ENCODE data around the gene HDAC4. TPM values are rescaled to one million over a fixed set of nuclear protein-coding genes. Genes with fewer than 3 reads are reported as not detected.
A peak's percentile ranks its signal among the peaks of the same experiment; 100 is the strongest.

HDAC4 gene
- total RNA-seq, 5 donors from 2014 or later (not counting 1 experiment from before 2014, with no cell fraction given), result 44.8 to 80.2 (median 60.9) TPM

GRCh38 chr2:239175181-239175580, 225.6 kb downstream of the HDAC4 start:
- no peak overlapping the region for H3K27ac ChIP-seq (ENCODE audit: low read length)
- CTCF ChIA-PET, result no interaction called here
- DNase-seq (no peak), ATAC-seq (replicated peaks in 1 of 4) (no peak)
- Mint-ChIP-seq H3K36me3 (peaks cover 88% of the 10 kb centered on the region), H3K4me1 (no peaks in the 10 kb centered on the region), H3K4me3 (no peak overlapping the region), H3K27ac (no peak overlapping the region), H3K9me3 (peaks cover 24 to 53% (median 40%) of the 10 kb centered on the region in 3 donors), H3K27me3 (no peaks in the 10 kb centered on the region)
- peaks cover 11% of the 10 kb centered on the region for H3K9me3 ChIP-seq
- 98% methylated on average over 9 of the region's 11 CpGs for WGBS (ENCODE audit: insufficient coverage)
- POLR2A ChIA-PET, result no interaction called here
- no peak overlapping the region for H3K4me3 ChIP-seq (ENCODE audit: control insufficient read depth in 1 of 2, extremely low read depth in 1 of 2, low read length in 1 of 2)
- peaks cover 28 to 62% of the 10 kb centered on the region in 2 donors for H3K36me3 ChIP-seq (ENCODE audit: control insufficient read depth in 2 of 2, extremely low read depth in 1 of 2, insufficient read depth in 1 of 2, low read length in 1 of 2)
- no peaks in the 10 kb centered on the region for H3K4me1 ChIP-seq (ENCODE audit: control insufficient read depth in 1 of 2, extremely low read depth in 1 of 2, insufficient read depth in 2 of 2, low read length in 2 of 2)
- H3K27me3 ChIP-seq (replicated peaks in 1 of 2; ENCODE audit: control insufficient read depth in 2 of 2, extremely low read depth in 1 of 2, insufficient read depth in 2 of 2, low read length in 1 of 2), result no peaks in the 10 kb centered on the region

- peaks cover 24 to 53% (median 40%) of the 10 kb centered on the region in 3 donors for H3K9me3 Mint-ChIP-seq
- no peaks in the 10 kb centered on the region for H3K4me1 ChIP-seq (ENCODE audit: control insufficient read depth in 1 of 2, extremely low read depth in 1 of 2, insufficient read depth in 2 of 2, low read length in 2 of 2)
- H3K36me3 ChIP-seq (ENCODE audit: control insufficient read depth in 2 of 2, extremely low read depth in 1 of 2, insufficient read depth in 1 of 2, low read length in 1 of 2), result peaks cover 13 to 54% of the 10 kb centered on the region in 2 donors
- peaks cover 75% of the 10 kb centered on the region for H3K36me3 Mint-ChIP-seq
- H3K4me3 ChIP-seq (ENCODE audit: control insufficient read depth in 1 of 2, extremely low read depth in 1 of 2, low read length in 1 of 2), result no peak overlapping the region
- H3K27me3 ChIP-seq (replicated peaks in 1 of 2; ENCODE audit: control insufficient read depth in 2 of 2, extremely low read depth in 1 of 2, insufficient read depth in 2 of 2, low read length in 1 of 2), result no peaks in the 10 kb centered on the region
- no peaks in the 10 kb centered on the region for H3K27me3 Mint-ChIP-seq
- peaks cover 11% of the 10 kb centered on the region for H3K9me3 ChIP-seq
- no peaks in the 10 kb centered on the region for H3K4me1 Mint-ChIP-seq
- no peak overlapping the region for H3K27ac Mint-ChIP-seq
- ChIA-PET CTCF (no interaction called here), POLR2A (no interaction called here)
- H3K4me3 Mint-ChIP-seq, result no peak overlapping the region
- ATAC-seq (replicated peaks in 1 of 4), result no peak
- WGBS (ENCODE audit: insufficient coverage), result no CpG with 5 or more reads among the region's 1 CpG
- no peak overlapping the region for H3K27ac ChIP-seq (ENCODE audit: low read length)
- no peak for DNase-seq
Measured at GRCh38 chr2:239173301-239173700, 227.5 kb downstream of the HDAC4 start.

DNA sequence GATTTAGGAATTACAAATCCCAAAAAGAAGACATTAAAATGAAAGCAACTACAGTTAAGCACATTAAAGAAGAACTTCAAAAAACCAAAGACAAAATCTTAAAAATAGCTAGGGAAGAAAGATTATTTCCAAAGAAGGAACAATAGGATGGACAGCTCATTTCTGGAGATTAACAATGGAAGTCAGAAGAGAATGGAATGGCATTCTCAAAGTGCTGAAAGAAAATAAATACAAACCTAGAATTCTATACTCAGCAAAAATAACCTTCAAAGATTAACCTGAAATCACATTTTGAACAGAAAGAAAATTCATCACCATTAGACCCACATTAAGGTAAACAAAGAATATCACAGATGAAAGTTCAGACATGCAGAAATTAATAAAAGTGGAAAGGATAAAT, 229.2 kb downstream of the HDAC4 start:
- Mint-ChIP-seq H3K4me3 (no peak overlapping the region), H3K36me3 (peaks cover 62% of the 10 kb centered on the region), H3K27ac (peak overlapping the region in 1 of 2 donors; percentile 48), H3K27me3 (no peaks in the 10 kb centered on the region), H3K4me1 (peaks cover 0 to 2% (median 0%) of the 10 kb centered on the region in 3 donors), H3K9me3 (peaks cover 21 to 44% (median 36%) of the 10 kb centered on the region in 3 donors)
- Histone ChIP-seq H3K36me3 (ENCODE audit: control insufficient read depth in 2 of 2, extremely low read depth in 1 of 2, insufficient read depth in 1 of 2, low read length in 1 of 2) (peaks cover 7 to 51% of the 10 kb centered on the region in 2 donors), H3K9me3 (peaks cover 11% of the 10 kb centered on the region), H3K4me1 (ENCODE audit: control insufficient read depth in 1 of 2, extremely low read depth in 1 of 2, insufficient read depth in 2 of 2, low read length in 2 of 2) (no peaks in the 10 kb centered on the region), H3K27ac (ENCODE audit: low read length) (no peak overlapping the region), H3K27me3 (replicated peaks in 1 of 2; ENCODE audit: control insufficient read depth in 2 of 2, extremely low read depth in 1 of 2, insufficient read depth in 2 of 2, low read length in 1 of 2) (no peaks in the 10 kb centered on the region), H3K4me3 (ENCODE audit: control insufficient read depth in 1 of 2, extremely low read depth in 1 of 2, low read length in 1 of 2) (no peak overlapping the region)
- DNase-seq, result no peak
- no peak for ATAC-seq (replicated peaks in 1 of 4)
- CTCF ChIA-PET, result no interaction called here
- POLR2A ChIA-PET, result no interaction called here

GRCh38 chr2:239169311-239170048, 231.3 kb downstream of the HDAC4 start:
- no peaks in the 10 kb centered on the region for H3K27me3 ChIP-seq (replicated peaks in 1 of 2; ENCODE audit: control insufficient read depth in 2 of 2, extremely low read depth in 1 of 2, insufficient read depth in 2 of 2, low read length in 1 of 2)
- peaks cover 11% of the 10 kb centered on the region for H3K9me3 ChIP-seq
- POLR2A ChIA-PET, result no interaction called here
- ATAC-seq (replicated peaks in 1 of 4) (no peak), DNase-seq (peak in 1 of 35 experiments; percentile 12)
- 99% methylated on average over 27 of the region's 27 CpGs for WGBS (ENCODE audit: insufficient coverage)
- no peak overlapping the region for H3K4me3 Mint-ChIP-seq
- H3K27ac Mint-ChIP-seq, result no peak overlapping the region
- no peak overlapping the region for H3K27ac ChIP-seq (ENCODE audit: low read length)
- peaks cover 0 to 41% of the 10 kb centered on the region in 2 donors for H3K36me3 ChIP-seq (ENCODE audit: control insufficient read depth in 2 of 2, extremely low read depth in 1 of 2, insufficient read depth in 1 of 2, low read length in 1 of 2)
- CTCF ChIA-PET, result no interaction called here
- H3K4me3 ChIP-seq (ENCODE audit: control insufficient read depth in 1 of 2, extremely low read depth in 1 of 2, low read length in 1 of 2), result no peak overlapping the region
- H3K36me3 Mint-ChIP-seq, result peaks cover 47% of the 10 kb centered on the region
- peaks cover 0 to 8% of the 10 kb centered on the region in 2 experiments for H3K4me1 ChIP-seq (ENCODE audit: control insufficient read depth in 1 of 2, extremely low read depth in 1 of 2, insufficient read depth in 2 of 2, low read length in 2 of 2)
- peaks cover 9 to 14% (median 10%) of the 10 kb centered on the region in 3 donors for H3K4me1 Mint-ChIP-seq
- H3K9me3 Mint-ChIP-seq, result peaks cover 21 to 32% (median 29%) of the 10 kb centered on the region in 3 donors
- H3K27me3 Mint-ChIP-seq, result no peaks in the 10 kb centered on the region

DNA sequence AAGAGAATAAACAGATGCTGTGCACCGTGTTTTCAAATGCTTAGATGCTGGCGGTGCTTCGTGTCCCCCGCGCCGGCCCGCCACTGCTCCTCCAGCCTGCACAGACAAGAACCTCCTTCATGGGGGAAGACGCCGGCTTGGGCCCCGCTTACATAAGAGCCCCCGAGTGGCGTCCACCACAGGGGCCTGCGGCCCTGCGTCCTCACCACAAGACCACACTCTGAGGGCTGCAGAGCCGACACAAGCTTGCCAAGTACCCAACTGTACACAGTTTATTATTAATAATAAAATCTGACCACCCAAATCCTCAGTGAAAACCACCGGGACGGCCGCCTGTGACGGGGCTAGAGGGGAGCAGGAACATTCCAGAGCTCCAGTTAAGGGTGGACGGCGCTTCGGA, 232.2 kb downstream of the HDAC4 start:
- POLR2A ChIA-PET, result no interaction called here

GRCh38 chr2:239167766-239168444, 232.9 kb downstream of the HDAC4 start:
- WGBS (ENCODE audit: insufficient coverage), result 96% methylated on average over 17 of the region's 26 CpGs
- Mint-ChIP-seq H3K4me3 (no peak overlapping the region), H3K27me3 (no peaks in the 10 kb centered on the region), H3K36me3 (peaks cover 33% of the 10 kb centered on the region), H3K27ac (no peak overlapping the region), H3K9me3 (peaks cover 10 to 19% (median 16%) of the 10 kb centered on the region in 3 donors), H3K4me1 (peaks cover 15 to 26% (median 19%) of the 10 kb centered on the region in 3 donors)
- CTCF ChIA-PET, result no interaction called here
- H3K9me3 ChIP-seq, result peaks cover 9% of the 10 kb centered on the region
- peaks cover 0 to 23% of the 10 kb centered on the region in 2 experiments for H3K4me1 ChIP-seq (ENCODE audit: control insufficient read depth in 1 of 2, extremely low read depth in 1 of 2, insufficient read depth in 2 of 2, low read length in 2 of 2)
- DNase-seq (peak in 1 of 35 experiments; percentile 8), ATAC-seq (replicated peaks in 1 of 4) (no peak)
- no peak overlapping the region for H3K4me3 ChIP-seq (ENCODE audit: control insufficient read depth in 1 of 2, extremely low read depth in 1 of 2, low read length in 1 of 2)
- POLR2A ChIA-PET, result interaction anchor here in 1 of 2 donors (0.7 kb wide), 1 partner anchor 15 kb away, joined by 3 read pairs; no protein-coding TSS in a partner anchor
- no peaks in the 10 kb centered on the region for H3K27me3 ChIP-seq (replicated peaks in 1 of 2; ENCODE audit: control insufficient read depth in 2 of 2, extremely low read depth in 1 of 2, insufficient read depth in 2 of 2, low read length in 1 of 2)
- no peak overlapping the region for H3K27ac ChIP-seq (ENCODE audit: low read length)
- H3K36me3 ChIP-seq (ENCODE audit: control insufficient read depth in 2 of 2, extremely low read depth in 1 of 2, insufficient read depth in 1 of 2, low read length in 1 of 2), result peaks cover 6 to 41% of the 10 kb centered on the region in 2 donors

More for the DNA sequence above, 232.2 kb downstream of the HDAC4 start:
- Histone ChIP-seq H3K27me3 (replicated peaks in 1 of 2; ENCODE audit: control insufficient read depth in 2 of 2, extremely low read depth in 1 of 2, insufficient read depth in 2 of 2, low read length in 1 of 2) (no peaks in the 10 kb centered on the region), H3K4me1 (ENCODE audit: control insufficient read depth in 1 of 2, extremely low read depth in 1 of 2, insufficient read depth in 2 of 2, low read length in 2 of 2) (peaks cover 0 to 17% of the 10 kb centered on the region in 2 experiments), H3K27ac (ENCODE audit: low read length) (no peak overlapping the region), H3K4me3 (ENCODE audit: control insufficient read depth in 1 of 2, extremely low read depth in 1 of 2, low read length in 1 of 2) (no peak overlapping the region), H3K9me3 (peaks cover 9% of the 10 kb centered on the region), H3K36me3 (ENCODE audit: control insufficient read depth in 2 of 2, extremely low read depth in 1 of 2, insufficient read depth in 1 of 2, low read length in 1 of 2) (peaks cover under 1 to 39% of the 10 kb centered on the region in 2 donors)
- Mint-ChIP-seq H3K27me3 (no peaks in the 10 kb centered on the region), H3K4me1 (peaks cover 15 to 24% (median 18%) of the 10 kb centered on the region in 3 donors), H3K4me3 (no peak overlapping the region), H3K27ac (no peak overlapping the region), H3K36me3 (peaks cover 39% of the 10 kb centered on the region), H3K9me3 (peaks cover 17 to 25% (median 22%) of the 10 kb centered on the region in 3 donors)
- no peak for ATAC-seq (replicated peaks in 1 of 4)
- DNase-seq, result no peak
- 100% methylated on average over 4 of the region's 22 CpGs for WGBS (ENCODE audit: insufficient coverage)
- CTCF ChIA-PET, result no interaction called here

All from T-cell (primary cell).